ENCODE data around the gene ULK2.

DNA sequence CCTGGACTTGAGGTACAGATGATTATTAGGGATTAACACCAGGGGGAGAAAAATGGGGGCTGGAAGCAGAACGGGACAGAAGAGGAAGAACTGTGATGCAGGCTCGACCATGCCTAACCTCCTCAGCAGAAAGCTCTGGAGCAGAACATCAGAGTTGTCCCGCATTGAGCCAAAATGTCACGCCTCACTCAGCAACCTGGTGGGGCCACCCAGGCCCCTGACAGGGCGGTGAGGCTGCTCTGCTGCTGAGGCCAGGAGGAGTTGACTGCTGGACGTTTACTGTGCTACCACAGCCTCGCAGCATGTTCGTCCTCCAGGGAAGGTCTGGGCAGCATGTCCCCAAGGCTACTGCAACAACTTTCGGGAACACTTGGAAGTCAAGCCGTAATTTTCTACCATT, 6.5 kb upstream of the ULK2 start:
- TF ChIP-seq POLR2A (IDR thresholded peaks at IDR 0.05) (no peak), POLR2AphosphoS5 (IDR thresholded peaks at IDR 0.05) (no peak)
